GM20000 (cell line): Measurements from ENCODE around the gene KRTAP4-6.
"Not testable (repeated sequence)": the region's sequence is repeated elsewhere in the genome, so short reads cannot be mapped to it uniquely, and the experiment has no call there.

Experiments
- DNase-seq: peaks from one replicate; pipeline ENCODE4 v3.0.0; 2012; ENCODE audit warnings: low spot score
- TF ChIP-seq, protein P1 (sequence below): IDR thresholded peaks from 2 replicates; pipeline ENCODE4 v1.5.1; 2012; ENCODE audit warnings: mild to moderate bottlenecking, control low read depth; ENCODE audit errors: extremely low read depth, missing control alignments

The KRTAP4-6 gene

DNA sequence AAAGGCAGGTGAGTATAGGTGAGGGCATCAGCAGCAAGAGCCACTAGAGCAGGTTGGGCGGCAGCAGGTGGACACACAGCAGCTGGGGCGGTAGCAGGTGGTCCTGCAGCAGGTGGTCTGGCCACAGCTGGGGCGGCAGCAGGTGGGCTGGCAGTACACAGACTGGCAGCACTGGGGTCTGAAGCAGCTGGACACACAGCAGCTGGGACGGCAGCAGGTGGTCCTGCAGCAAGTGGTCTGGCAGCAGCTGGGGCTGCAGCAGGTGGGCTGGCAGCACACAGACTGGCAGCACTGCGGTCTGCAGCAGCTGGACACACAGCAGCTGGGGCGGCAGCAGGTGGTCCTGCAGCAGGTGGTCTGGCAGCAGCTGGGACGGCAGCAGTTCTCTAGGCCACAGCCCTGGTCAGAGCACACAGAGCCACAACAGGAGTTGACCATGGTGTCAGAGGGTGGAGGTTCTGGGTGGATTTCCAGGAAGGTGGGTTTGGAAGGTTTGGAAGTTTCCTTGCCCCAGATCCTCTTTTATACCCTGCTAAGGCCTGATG lies 37.5 kb upstream of the KRTAP4-6 start, which contains the start of gene KRTAP4-2:
TSS of gene KRTAP4-2 (minus strand) at position 495 of the 545 bp plus-strand sequence. CDS start at position 438, 57 bp downstream.
- TF ChIP-seq, protein P1, sequence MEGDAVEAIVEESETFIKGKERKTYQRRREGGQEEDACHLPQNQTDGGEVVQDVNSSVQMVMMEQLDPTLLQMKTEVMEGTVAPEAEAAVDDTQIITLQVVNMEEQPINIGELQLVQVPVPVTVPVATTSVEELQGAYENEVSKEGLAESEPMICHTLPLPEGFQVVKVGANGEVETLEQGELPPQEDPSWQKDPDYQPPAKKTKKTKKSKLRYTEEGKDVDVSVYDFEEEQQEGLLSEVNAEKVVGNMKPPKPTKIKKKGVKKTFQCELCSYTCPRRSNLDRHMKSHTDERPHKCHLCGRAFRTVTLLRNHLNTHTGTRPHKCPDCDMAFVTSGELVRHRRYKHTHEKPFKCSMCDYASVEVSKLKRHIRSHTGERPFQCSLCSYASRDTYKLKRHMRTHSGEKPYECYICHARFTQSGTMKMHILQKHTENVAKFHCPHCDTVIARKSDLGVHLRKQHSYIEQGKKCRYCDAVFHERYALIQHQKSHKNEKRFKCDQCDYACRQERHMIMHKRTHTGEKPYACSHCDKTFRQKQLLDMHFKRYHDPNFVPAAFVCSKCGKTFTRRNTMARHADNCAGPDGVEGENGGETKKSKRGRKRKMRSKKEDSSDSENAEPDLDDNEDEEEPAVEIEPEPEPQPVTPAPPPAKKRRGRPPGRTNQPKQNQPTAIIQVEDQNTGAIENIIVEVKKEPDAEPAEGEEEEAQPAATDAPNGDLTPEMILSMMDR: no peak
- no peak for DNase-seq

DNA sequence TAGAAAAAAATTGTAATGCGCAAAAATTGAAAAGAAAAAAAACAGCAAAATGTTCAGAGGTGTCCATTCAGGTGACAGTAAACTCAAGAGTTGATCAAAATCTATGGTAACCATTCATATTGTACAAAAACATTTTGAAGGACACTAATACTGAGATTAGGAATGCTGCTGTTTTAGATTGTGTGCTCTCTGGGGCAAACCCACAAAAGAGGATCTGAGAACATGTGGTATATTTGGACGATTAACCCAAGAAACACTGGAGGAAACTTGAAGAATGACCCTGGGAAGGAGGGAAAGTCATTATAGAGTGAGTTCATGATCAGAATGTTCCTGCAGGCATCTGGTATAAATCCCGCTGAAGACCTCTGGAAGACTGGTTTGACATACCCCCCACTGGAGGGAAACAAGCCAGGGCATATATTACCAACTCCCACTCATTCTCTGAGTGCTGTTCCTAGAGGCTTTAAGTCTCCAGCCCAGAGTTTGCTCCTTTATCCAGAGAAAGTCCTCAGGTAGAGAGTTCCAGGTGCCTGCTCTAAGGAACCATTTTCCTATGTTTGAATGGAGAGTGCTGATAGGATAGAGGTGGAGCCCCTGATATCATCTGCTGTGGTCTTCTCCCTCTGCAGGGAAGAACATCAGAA lies 36.5 kb upstream of the KRTAP4-6 start:
- no peak for DNase-seq
- TF ChIP-seq, protein P1: no peak

DNA sequence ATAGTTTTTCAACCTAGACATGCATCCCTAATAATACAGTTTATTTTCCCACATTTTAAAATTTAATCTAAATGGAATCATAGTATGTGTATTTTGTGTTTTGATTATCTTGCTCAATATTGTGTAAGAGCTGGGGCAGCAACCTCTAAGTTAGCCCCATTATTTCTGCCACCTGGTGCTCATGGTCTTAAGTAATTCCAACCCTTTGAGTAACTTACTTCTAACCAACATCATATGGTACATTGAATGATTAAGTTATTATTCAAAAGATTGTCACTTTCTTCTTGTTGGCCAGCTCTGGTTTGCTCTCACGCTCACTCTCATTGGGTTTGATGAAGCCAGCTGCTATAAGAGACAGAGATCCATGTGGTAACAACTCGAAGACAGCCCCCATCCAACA lies 31.5 kb upstream of the KRTAP4-6 start:
- DNase-seq: no peak
- TF ChIP-seq, protein P1: no peak

DNA sequence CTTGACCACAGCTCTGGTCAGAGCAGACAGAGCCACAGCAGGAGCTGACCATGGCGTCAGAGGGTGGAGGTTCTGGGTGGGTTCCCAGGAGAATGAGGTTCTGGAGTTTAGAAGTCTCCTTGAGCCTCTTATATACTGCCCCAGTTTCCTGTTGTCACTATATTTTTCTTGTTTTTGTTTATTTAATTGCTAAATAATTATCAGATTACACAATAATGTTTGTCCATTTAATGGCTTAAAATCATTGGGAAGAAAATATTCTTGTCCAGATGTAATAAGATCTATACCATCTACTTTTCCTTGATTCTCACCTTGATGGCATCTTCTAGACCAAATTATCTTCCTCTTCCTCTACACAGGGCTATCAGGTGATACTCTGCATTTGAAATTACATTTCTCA lies 27.8 kb upstream of the KRTAP4-6 start, which contains the start of gene KRTAP4-3:
TSS of gene KRTAP4-3 (minus strand) at position 101 of the 400 bp plus-strand sequence. CDS start at position 52, 49 bp downstream.
- no peak for DNase-seq
- TF ChIP-seq, protein P1: no peak

DNA sequence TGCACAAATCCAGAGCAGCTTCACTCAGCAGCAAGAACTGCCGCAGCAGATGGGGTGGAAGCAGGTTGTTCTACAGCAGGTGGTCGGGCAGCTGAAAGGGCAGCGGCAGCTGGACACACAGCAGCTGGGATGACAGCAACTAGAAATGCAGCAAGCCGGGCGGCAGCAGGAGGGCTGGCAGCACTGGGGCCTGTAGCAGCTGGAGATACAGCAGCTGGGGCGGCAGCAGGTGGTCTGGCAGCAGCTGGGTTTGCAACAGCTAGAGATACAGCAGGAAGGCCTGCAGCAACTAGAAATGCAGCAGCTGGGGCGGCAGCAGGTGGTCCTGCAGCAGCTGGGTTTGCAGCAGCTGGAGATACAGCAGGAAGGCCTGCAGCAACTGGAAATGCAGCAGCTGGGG lies 27.2 kb upstream of the KRTAP4-6 start:
- DNase-seq: no peak
- TF ChIP-seq, protein P1: no peak

DNA sequence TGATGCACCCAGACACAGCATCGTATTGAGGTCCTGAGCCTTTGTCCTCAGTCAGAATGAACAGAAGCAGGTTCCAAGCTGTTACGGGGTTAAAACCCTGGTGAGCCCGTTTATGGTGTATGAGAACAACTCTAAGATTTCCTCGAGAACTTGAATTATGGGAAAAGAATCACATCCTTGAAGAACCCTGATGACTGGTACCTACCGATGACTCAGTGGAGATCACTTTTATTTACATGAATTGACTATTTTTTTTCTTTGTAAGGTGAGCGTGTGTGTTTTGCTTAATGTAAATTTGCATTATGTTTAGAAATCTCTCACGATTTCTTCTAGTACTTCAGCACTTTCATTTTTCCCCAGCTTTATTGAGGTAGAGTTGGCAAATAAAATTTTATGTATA lies 23.5 kb upstream of the KRTAP4-6 start:
- no peak for DNase-seq
- TF ChIP-seq, protein P1: no peak

DNA sequence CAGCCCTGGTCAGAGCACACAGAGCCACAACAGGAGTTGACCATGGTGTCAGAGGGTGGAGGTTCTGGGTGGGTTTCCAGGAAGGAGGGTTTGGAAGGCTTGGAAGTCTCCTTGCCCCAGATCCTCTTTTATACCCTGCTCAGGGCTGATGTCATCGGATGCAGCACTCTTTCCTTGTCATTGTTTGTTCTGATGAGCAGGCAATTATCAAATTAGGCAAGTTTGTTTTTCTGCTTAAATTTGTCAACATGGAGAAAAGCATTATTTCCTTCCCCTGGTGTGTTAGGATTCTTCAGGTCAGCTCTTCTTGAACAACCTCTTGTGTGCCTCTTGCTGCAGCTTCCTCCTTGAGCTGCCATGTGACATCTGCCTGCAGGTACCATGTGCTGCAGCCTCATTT lies 20.3 kb upstream of the KRTAP4-6 start, which contains the start of gene KRTAP4-4:
TSS of gene KRTAP4-4 (minus strand) at position 101 of the 400 bp plus-strand sequence. CDS start at position 44, 57 bp downstream.
- TF ChIP-seq, protein P1: no peak
- no peak for DNase-seq

DNA sequence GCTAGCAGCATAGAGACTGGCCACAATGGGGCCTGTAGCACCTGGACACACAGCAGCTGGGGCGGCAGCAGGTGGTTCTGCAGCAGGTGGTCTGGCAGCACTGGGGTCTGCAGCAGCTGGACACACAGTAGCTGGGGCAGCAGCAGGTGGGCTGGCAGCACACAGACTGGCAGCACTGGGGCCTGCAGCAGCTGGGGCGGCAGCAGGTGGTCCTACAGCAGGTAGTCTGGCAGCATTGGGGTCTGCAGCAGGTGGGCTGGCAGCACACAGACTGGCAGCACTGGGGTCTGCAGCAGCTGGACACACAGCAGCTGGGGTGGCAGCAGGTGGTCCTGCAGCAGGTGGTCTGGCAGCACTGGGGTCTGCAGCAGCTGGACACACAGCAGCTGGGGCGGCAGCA lies 19.8 kb upstream of the KRTAP4-6 start:
- DNase-seq: not testable (repeated sequence)
